Esophagus squamous epithelium (tissue), 4 donors: ENCODE data around the gene DEFB121.
"Not testable (repeated sequence)": the region's sequence is repeated elsewhere in the genome, so short reads cannot be mapped to it uniquely, and the experiment has no call there.

Experiments
- POLR2A ChIP-seq, 4 donors: fragments of 450-650 bp; IDR thresholded peaks; one replicate each; pipeline ENCODE4 v1.6.1; 2017; ENCODE audit warnings: antibody characterized with exemption in 4 of 4, mild to moderate bottlenecking in 4 of 4, moderate library complexity in 3 of 4
- TF ChIP-seq, protein P1 (sequence below), 6 experiments: fragments of 450-650 bp in 4 of 6; fragments of 200-600 bp in 2 of 6; sonication (generic) in 2 of 6; IDR thresholded peaks; one replicate each; pipeline ENCODE4 v1.5.1; 2016 to 2019; ENCODE audit warnings: antibody characterized with exemption in 6 of 6, mild to moderate bottlenecking in 4 of 6, moderate library complexity in 4 of 6

DNA sequence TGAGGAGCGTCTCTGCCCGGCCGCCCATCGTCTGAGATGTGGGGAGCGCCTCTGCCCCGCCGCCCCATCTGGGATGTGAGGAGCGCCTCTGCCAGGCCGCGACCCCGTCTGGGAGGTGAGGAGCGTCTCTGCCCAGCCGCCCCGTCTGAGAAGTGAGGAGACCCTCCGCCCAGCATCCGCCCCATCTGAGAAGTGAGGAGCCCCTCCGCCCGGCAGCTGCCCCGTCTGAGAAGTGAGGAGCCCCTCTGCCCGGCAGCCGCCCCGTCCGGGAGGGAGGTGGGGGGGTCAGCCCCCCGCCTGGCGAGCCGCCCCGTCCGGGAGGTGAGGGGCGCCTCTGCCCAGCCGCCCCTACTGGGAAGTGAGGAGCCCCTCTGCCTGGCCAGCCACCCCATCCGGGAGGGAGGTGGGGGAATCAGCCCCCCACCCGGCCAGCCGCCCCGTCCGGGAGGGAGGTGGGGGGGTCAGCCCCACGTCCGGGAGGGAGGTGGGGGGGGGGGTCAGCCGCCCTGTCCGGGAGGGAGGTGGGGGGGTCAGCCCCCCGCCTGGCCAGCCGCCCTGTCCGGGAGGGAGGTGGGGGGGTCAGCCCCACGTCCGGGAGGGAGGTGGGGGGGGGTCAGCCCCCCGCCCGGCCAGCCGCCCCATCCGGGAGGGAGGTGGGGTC, 21.0 kb upstream of the DEFB121 start:
- TF ChIP-seq POLR2A (IDR thresholded peaks at IDR 0.05): not testable (repeated sequence)
- TF ChIP-seq, protein P1, sequence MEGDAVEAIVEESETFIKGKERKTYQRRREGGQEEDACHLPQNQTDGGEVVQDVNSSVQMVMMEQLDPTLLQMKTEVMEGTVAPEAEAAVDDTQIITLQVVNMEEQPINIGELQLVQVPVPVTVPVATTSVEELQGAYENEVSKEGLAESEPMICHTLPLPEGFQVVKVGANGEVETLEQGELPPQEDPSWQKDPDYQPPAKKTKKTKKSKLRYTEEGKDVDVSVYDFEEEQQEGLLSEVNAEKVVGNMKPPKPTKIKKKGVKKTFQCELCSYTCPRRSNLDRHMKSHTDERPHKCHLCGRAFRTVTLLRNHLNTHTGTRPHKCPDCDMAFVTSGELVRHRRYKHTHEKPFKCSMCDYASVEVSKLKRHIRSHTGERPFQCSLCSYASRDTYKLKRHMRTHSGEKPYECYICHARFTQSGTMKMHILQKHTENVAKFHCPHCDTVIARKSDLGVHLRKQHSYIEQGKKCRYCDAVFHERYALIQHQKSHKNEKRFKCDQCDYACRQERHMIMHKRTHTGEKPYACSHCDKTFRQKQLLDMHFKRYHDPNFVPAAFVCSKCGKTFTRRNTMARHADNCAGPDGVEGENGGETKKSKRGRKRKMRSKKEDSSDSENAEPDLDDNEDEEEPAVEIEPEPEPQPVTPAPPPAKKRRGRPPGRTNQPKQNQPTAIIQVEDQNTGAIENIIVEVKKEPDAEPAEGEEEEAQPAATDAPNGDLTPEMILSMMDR (IDR thresholded peaks at IDR 0.05): not testable (repeated sequence)
